HG03064 (cell line): ENCODE results near the gene GOLGB1.
A peak's percentile ranks its signal among the peaks of the same experiment; 100 is the strongest.
"Not testable (repeated sequence)": the region's sequence is repeated elsewhere in the genome, so short reads cannot be mapped to it uniquely, and the experiment has no call there.

Experiments used
- ATAC-seq: cut with Tn5 transposase; IDR thresholded peaks from one replicate; pipeline ENCODE4 v1.9.1; 2021; ENCODE audit warnings: low read depth; ENCODE audit not compliant: unreplicated experiment

GOLGB1 gene, protein sequence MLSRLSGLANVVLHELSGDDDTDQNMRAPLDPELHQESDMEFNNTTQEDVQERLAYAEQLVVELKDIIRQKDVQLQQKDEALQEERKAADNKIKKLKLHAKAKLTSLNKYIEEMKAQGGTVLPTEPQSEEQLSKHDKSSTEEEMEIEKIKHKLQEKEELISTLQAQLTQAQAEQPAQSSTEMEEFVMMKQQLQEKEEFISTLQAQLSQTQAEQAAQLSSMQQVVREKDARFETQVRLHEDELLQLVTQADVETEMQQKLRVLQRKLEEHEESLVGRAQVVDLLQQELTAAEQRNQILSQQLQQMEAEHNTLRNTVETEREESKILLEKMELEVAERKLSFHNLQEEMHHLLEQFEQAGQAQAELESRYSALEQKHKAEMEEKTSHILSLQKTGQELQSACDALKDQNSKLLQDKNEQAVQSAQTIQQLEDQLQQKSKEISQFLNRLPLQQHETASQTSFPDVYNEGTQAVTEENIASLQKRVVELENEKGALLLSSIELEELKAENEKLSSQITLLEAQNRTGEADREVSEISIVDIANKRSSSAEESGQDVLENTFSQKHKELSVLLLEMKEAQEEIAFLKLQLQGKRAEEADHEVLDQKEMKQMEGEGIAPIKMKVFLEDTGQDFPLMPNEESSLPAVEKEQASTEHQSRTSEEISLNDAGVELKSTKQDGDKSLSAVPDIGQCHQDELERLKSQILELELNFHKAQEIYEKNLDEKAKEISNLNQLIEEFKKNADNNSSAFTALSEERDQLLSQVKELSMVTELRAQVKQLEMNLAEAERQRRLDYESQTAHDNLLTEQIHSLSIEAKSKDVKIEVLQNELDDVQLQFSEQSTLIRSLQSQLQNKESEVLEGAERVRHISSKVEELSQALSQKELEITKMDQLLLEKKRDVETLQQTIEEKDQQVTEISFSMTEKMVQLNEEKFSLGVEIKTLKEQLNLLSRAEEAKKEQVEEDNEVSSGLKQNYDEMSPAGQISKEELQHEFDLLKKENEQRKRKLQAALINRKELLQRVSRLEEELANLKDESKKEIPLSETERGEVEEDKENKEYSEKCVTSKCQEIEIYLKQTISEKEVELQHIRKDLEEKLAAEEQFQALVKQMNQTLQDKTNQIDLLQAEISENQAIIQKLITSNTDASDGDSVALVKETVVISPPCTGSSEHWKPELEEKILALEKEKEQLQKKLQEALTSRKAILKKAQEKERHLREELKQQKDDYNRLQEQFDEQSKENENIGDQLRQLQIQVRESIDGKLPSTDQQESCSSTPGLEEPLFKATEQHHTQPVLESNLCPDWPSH (N-terminal part only)

DNA sequence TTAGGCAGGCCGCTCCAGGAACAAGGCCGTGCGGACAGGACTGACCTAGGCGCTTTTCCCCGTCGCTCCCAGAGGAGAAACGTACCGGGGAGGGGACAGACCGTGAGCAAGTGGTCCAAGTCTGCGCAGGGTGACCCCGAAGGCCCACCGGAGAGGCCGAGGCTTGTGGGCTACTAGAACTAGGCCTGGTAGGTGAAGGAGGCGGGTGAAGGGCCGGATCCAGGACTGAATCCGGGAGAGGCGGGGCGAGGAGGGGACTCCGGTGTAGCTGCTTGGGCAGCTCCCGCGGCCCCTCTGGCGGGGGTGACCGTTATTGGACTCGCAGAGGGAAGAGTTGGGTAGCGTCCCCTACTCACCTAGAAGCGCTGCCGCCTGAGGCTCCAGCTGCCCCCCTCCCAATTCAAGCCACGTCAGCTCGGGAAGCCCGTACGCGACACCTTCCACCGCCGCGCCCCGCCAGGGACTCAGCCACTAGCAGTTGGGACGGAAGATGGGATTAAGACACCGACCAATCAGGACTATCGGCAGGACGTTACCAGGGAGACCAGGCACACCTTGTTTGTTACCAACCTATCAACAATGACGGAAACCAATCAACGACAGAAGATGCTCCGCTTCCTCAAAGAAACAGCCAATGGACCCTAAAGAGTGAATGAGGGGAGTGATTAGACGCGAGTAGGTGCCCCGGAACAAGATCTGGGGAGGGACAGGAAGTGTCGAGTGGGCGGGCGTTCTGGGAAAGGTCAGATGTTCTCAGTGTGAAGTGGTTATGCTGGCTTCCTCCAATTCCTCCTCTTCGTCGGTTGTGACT, at the start of gene GOLGB1:
Gene GOLGB1 (minus strand): TSS at position 466 of the 811 bp plus-strand sequence. CDS start 18,770 bp downstream, outside the sequence.
- ATAC-seq: peak; percentile 96

DNA sequence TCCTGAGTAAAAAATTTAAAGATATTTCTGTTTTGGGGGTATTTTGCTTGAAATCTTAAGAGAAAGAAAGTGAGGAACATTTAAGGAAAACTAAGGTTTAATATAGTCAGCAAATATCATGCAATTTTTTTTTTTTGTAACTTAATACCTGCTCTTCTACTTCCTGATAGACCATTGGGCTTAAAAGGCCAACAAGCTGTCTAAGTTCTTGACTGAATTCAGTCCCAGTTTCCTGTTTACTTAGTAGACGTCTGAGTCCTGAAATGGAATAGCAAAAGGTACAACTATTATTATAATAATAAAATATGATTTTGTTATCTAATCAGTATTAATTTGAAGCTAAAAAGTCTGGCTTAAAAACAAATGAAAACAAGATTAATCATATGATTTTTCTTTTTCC, 47.4 kb upstream of the GOLGB1 start:
- no peak for ATAC-seq

GRCh38 chr3:121794264-121794983, 44.9 kb upstream of the GOLGB1 start:
- ATAC-seq: no peak

- peak; percentile 65 for ATAC-seq
Measured at GRCh38 chr3:121793078-121793477, 43.5 kb upstream of the GOLGB1 start.

DNA sequence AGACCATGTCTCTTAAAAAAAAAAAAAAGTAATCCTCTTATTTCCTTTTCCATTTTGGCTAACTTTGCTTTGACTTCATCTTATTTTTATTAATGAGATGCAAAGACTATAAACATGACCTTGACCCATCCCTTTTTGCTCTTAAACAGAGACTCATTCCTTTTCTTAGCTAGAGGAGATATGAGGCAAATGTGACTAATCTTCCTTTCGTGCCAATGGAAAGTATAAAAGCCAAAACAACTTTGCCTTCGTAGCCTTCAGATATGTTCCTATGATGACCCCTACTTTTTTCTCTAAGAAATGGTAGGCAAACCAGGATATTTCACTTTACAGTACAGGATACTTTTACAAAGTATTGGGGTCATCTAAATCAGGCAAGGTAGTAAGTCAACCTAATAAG, 36.9 kb upstream of the GOLGB1 start:
- no peak for ATAC-seq

DNA sequence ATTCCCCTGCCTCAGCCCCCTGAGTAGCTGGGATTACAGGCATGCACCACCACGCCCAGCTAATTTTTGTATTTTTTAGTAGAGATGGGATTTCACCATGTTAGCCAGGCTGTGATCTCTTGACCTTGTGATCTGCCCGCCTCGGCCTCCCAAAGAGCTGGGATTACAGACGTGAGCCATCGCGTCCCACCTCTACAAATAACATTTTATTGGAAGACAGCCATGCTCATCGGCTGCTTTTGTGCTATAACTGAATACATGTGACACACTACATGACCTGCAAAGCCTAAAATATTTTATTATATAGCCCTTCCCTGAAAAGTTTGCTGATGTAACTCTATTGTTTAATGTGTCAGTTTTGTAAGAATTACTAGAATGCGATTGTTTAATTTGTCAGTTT, 33.2 kb upstream of the GOLGB1 start:
- ATAC-seq: not testable (repeated sequence)

GRCh38 chr3:121781611-121782010, 32.1 kb upstream of the GOLGB1 start:
- no peak for ATAC-seq

- not testable (repeated sequence) for ATAC-seq
Measured at GRCh38 chr3:121775095-121775494, 25.6 kb upstream of the GOLGB1 start.

- ATAC-seq: no peak
Measured at GRCh38 chr3:121769246-121769645, 19.7 kb upstream of the GOLGB1 start.

DNA sequence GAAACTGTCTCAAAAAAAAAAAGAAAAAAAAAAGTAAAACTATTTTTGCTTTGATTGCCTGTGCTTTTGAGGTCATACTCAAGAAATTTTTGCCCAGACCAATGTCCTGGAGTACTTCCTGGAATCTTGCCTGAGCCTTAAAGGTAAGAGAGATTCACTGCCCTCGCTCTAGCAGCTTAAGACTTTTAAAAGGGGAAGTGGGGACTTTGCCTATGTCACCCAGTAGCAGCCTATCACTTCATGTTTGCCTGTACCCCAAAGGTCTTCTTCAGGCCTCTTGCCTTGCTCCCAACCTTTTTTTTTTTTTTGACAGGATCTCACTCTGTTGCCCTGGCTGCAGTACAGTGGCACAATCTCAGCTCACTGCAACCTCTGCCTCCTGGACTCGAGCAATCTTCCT, 18.9 kb upstream of the GOLGB1 start:
- ATAC-seq: no peak

GRCh38 chr3:121759541-121760202, 10.1 kb upstream of the GOLGB1 start:
- ATAC-seq: no peak

DNA sequence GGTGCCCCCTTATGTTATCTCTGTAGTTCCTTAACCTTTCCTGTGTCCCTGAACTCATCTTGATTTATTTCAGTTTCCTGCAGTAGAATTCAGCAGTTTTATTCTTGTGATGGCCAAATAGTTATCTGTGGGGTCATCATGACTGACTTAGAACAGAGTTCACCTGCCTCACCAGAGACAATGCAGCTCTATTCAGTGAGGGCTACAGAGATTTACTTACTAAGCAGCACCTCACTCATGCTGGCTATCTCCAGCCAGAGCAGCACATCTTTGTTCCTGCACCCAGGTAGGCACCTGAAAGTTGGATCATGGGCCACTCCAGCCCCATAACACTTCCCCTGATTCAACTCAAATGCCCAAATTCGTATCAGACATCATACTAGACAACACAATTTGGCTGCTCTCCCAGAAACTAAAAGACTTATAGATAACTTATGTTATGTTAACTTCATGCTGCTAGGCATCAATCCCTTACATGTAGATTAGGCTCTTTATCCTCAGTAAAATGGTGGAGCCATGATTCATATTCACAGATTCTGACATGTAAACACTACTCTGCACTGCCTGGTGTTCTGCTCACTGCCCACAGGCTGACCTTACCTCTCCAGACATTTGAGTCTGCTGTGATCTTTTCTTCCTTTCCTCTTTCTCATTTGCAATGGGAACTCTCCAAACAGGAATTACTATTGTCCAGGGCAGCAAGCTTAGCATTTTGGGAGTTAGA, 9.3 kb upstream of the GOLGB1 start:
- ATAC-seq: no peak

- no peak for ATAC-seq
Measured at GRCh38 chr3:121757812-121758545, 8.4 kb upstream of the GOLGB1 start.

DNA sequence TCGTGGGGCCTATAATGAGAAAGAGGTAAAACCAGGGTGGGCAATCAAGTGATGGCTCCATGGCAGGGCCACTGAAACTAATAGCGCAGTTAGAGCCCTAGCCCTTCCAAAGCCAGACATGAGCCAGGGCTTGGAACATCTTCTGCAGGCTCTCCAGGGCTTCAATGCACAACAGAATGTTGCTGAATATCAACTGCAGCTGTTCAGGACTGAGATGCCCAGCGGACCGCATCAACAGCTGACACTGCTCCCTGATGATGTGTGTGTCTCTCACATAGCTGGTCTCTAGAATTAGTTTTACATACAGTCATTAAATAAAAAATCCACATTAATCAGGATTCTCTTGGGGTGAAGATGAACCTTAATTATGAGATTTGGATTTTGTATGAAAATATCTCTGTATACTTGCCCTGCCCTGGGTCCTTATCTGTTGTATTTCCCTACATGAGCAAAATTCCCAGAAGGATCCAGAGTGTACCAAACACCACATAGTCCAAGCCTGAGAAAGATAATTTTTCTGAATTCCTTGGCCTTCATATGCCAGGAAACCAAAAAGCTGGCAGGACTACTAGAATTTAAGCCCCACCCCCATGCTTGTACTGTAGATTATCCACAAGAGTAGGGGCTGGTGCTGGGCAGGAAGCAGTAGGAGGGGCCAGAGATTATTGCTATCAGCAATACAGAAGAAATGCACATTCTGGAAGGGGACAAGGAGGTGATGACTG, 7.7 kb upstream of the GOLGB1 start:
- no peak for ATAC-seq

DNA sequence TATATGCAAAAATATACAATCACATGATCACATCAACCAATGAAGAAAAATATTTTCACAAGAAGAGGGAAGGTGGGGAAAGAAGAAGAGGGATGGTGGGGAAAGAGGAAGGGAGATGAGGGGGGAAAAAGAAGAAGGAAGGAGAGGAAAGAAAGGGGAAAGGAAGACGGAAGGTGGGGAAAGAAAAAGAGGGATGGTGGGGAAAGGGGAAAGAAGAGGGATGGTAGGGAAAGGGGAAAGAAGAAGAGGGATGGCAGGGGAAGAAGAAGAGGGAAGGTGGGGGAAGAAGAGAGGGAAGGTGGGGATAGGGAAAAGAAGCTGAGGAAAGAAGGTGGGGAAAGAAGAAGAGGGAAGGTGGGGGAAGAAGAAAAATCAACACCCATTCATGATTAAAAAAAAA, 3.2 kb upstream of the GOLGB1 start:
- no peak for ATAC-seq

DNA sequence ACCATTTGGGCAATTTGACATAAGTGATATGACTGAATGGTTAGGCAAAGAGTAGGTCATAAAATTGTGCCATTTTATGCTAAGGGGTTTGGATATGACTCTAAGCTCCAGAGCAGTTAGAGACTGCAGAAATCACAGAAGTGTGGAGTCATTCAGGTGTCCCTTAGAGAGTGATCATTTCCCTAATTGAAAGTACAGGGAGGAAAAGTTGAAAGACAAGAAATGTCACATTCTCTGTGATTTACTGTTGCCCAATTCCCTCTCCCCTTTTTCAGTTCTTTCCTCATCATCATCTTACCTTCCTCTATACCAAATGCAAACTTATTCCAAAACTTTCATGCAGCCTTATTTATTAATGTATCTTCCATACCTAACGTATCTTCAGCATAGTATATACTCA, 2.7 kb upstream of the GOLGB1 start:
- no peak for ATAC-seq

- no peak for ATAC-seq
Measured at GRCh38 chr3:121750087-121750415, 510 bp upstream of the GOLGB1 start.
